WTC11 (cell line): ENCODE data around the gene RANGAP1. TPM values are rescaled to one million over a fixed set of nuclear protein-coding genes. Genes with fewer than 3 reads are reported as not detected.

Source experiments
- ATF2 ChIP-seq: sonication (generic); formaldehyde crosslinking; IDR thresholded peaks from 2 replicates; pipeline ENCODE4 v1.8.1; 2022; ENCODE audit warnings: low read depth, missing genetic modification reagents, borderline replicate concordance
- CREB1 ChIP-seq: sonication (generic); formaldehyde crosslinking; IDR thresholded peaks from 2 replicates; pipeline ENCODE4 v1.8.0; 2023; ENCODE audit warnings: mild to moderate bottlenecking, missing genetic modification reagents
- ELF4 ChIP-seq: sonication (generic); formaldehyde crosslinking; IDR thresholded peaks from 2 replicates; pipeline ENCODE4 v1.8.1; 2022; ENCODE audit warnings: low read depth, mild to moderate bottlenecking, moderate library complexity, missing genetic modification reagents
- FOXJ3 ChIP-seq: sonication (generic); formaldehyde crosslinking; IDR thresholded peaks from 2 replicates; pipeline ENCODE4 v1.9.0; 2021; ENCODE audit warnings: missing genetic modification reagents, mild to moderate bottlenecking, borderline replicate concordance
- GABPB1 ChIP-seq: sonication (generic); formaldehyde crosslinking; IDR thresholded peaks from 2 replicates; pipeline ENCODE4 v1.8.1; 2023; ENCODE audit warnings: mild to moderate bottlenecking, missing genetic modification reagents
- GRHL2 ChIP-seq: fragments of 250-450 bp; sonication (Bioruptor Pico); IDR thresholded peaks from 2 replicates; pipeline ENCODE4 v1.8.0; 2022; ENCODE audit warnings: mild to moderate bottlenecking, moderate library complexity; ENCODE audit not compliant: insufficient replicate concordance, severe bottlenecking
- GTF2I ChIP-seq: fragments of 250-450 bp; sonication (Bioruptor Pico); conservative IDR thresholded peaks from 2 replicates; pipeline ENCODE4 v1.4.0; 2021; ENCODE audit warnings: mild to moderate bottlenecking
- JAZF1 ChIP-seq: fragments of 250-450 bp; sonication (Bioruptor Pico); IDR thresholded peaks from 2 replicates; pipeline ENCODE4 v1.9.0; 2021; ENCODE audit warnings: moderate library complexity, mild to moderate bottlenecking, inconsistent platforms
- JUN ChIP-seq: sonication (generic); formaldehyde crosslinking; IDR thresholded peaks from 2 replicates; pipeline ENCODE4 v1.8.0; 2023; ENCODE audit warnings: mild to moderate bottlenecking, missing genetic modification reagents
- MLX ChIP-seq: sonication (generic); formaldehyde crosslinking; IDR thresholded peaks from 2 replicates; pipeline ENCODE4 v1.8.1; 2023; ENCODE audit warnings: mild to moderate bottlenecking, missing genetic modification reagents, moderate library complexity
- MXD4 ChIP-seq: fragments of 250-450 bp; sonication (Bioruptor Pico); IDR thresholded peaks from 2 replicates; pipeline ENCODE4 v1.8.0; 2021; ENCODE audit warnings: mild to moderate bottlenecking, moderate library complexity, borderline replicate concordance
- NFE2L1 ChIP-seq: sonication (generic); formaldehyde crosslinking; IDR thresholded peaks from 2 replicates; pipeline ENCODE4 v1.8.1; 2023; ENCODE audit warnings: missing genetic modification reagents
- NR3C1 ChIP-seq: sonication (generic); formaldehyde crosslinking; conservative IDR thresholded peaks from 2 replicates; pipeline ENCODE4 v1.8.1; 2023; ENCODE audit warnings: low read depth, mild to moderate bottlenecking, missing genetic modification reagents
- PRDM15 ChIP-seq: sonication (generic); formaldehyde crosslinking; IDR thresholded peaks from 2 replicates; pipeline ENCODE4 v1.8.0; 2022; ENCODE audit warnings: missing genetic modification reagents
- SMAD3 ChIP-seq: sonication (generic); formaldehyde crosslinking; IDR thresholded peaks from 2 replicates; pipeline ENCODE4 v1.8.0; 2022; ENCODE audit warnings: missing genetic modification reagents, mild to moderate bottlenecking, borderline replicate concordance
- SMAD4 ChIP-seq: sonication (generic); formaldehyde crosslinking; IDR thresholded peaks from 2 replicates; pipeline ENCODE4 v1.8.0; 2022; ENCODE audit warnings: mild to moderate bottlenecking, missing genetic modification reagents
- STAT6 ChIP-seq: sonication (generic); formaldehyde crosslinking; conservative IDR thresholded peaks from 2 replicates; pipeline ENCODE4 v1.8.1; 2023; ENCODE audit warnings: mild to moderate bottlenecking, low read depth, missing genetic modification reagents, moderate library complexity
- TCF7 ChIP-seq: sonication (generic); formaldehyde crosslinking; IDR thresholded peaks from 2 replicates; pipeline ENCODE4 v1.8.0; 2022; ENCODE audit warnings: mild to moderate bottlenecking, low read depth, missing genetic modification reagents, moderate library complexity
- TP53 ChIP-seq: sonication (generic); formaldehyde crosslinking; IDR thresholded peaks from 2 replicates; pipeline ENCODE4 v1.8.1; 2023; ENCODE audit warnings: mild to moderate bottlenecking, missing genetic modification reagents
- USF1 ChIP-seq: sonication (generic); formaldehyde crosslinking; IDR thresholded peaks from 2 replicates; pipeline ENCODE4 v1.8.0; 2022; ENCODE audit warnings: mild to moderate bottlenecking, missing genetic modification reagents
- ZNF138 ChIP-seq: sonication (generic); formaldehyde crosslinking; conservative IDR thresholded peaks from 2 replicates; pipeline ENCODE4 v1.8.1; 2022; ENCODE audit warnings: mild to moderate bottlenecking, moderate library complexity, missing genetic modification reagents
- ZNF263 ChIP-seq: sonication (generic); formaldehyde crosslinking; IDR thresholded peaks from 2 replicates; pipeline ENCODE4 v1.8.1; 2022; ENCODE audit warnings: low read depth, mild to moderate bottlenecking, moderate library complexity, missing genetic modification reagents
- ZNF532 ChIP-seq: fragments of 250-450 bp; sonication (Bioruptor Pico); IDR thresholded peaks from 2 replicates; pipeline ENCODE4 v1.9.0; 2021; ENCODE audit warnings: mild to moderate bottlenecking, borderline replicate concordance
- total RNA-seq: library from RNA; stranded (reverse); gene quantifications from 3 replicates; pipeline ENCODE4 v1.2.3, GENCODE V29; 2021

RANGAP1 gene
- total RNA-seq, 1 experiment from 2014 or later, result 160 TPM

GRCh38 chr22:41237707-41238569 lies 48.0 kb downstream of the RANGAP1 start (continued):
- TF ChIP-seq ZNF532 (CRISPR knock-in tag), result no peak
- TF ChIP-seq SMAD4, result no peak
- no peak for TF ChIP-seq MXD4 (CRISPR knock-in tag)
- TF ChIP-seq CREB1 (CRISPR knock-in tag), result no peak
- no peak for TF ChIP-seq JUN (CRISPR knock-in tag)
- no peak; the same call in 1 of the 2 replicates for TF ChIP-seq STAT6 (CRISPR knock-in tag)
- no peak for TF ChIP-seq NR3C1
- TF ChIP-seq NFE2L1 (CRISPR knock-in tag), result no peak
- TF ChIP-seq GABPB1 (CRISPR knock-in tag), result no peak
- TF ChIP-seq SMAD3 (CRISPR knock-in tag), result 0 out of 2 replicates have a peak, but pooled peaks have one; percentile 37
- peak; percentile 78; the same call in 1 of the 2 replicates for TF ChIP-seq TCF7
- TF ChIP-seq GRHL2, result no peak
- no peak for TF ChIP-seq ELF4 (CRISPR knock-in tag)
- TF ChIP-seq FOXJ3 (CRISPR knock-in tag), result no peak
- TF ChIP-seq PRDM15 (CRISPR knock-in tag), result no peak; the same call in 1 of the 2 replicates
- no peak; the same call in 1 of the 2 replicates for TF ChIP-seq MLX (CRISPR knock-in tag)
- no peak for TF ChIP-seq ATF2 (CRISPR knock-in tag)
- TF ChIP-seq JAZF1 (CRISPR knock-in tag), result no peak
- 0 out of 2 replicates have a peak, but pooled peaks have one; percentile 22 for TF ChIP-seq ZNF263
- no peak for TF ChIP-seq USF1 (CRISPR knock-in tag)
- TF ChIP-seq TP53 (CRISPR knock-in tag), result no peak; the same call in none of the 2 replicates
- no peak for TF ChIP-seq ZNF138 (CRISPR knock-in tag)
- TF ChIP-seq GTF2I (CRISPR knock-in tag), result no peak
